Panc1 (cell line): Measurements from ENCODE around the gene ESRRB. TPM values are rescaled to one million over a fixed set of nuclear protein-coding genes. Genes with fewer than 3 reads are reported as not detected.

Experiments used
- ATAC-seq: fragments of 200-7000 bp; cut with Tn5 transposase; 2 replicates; pipeline ENCODE4 v1.9.1; 2020; ENCODE audit warnings: mild to moderate bottlenecking, moderate library complexity
- BruUV-seq: library from RNA; stranded (reverse); fragments of 400-500 nt; replicated peaks from 2 replicates; lab custom pipeline; 2021; lab: Mats Ljungman, UMichigan
- CTCF ChIA-PET: fragments of 300-600 bp; sonication (Branson Sonifier 250); formaldehyde crosslinking; loops from one replicate; lab custom pipeline; 2022; ENCODE audit warnings: antibody characterized with exemption; lab: Charles Lee
- POLR2A ChIA-PET: fragments of 300-600 bp; sonication (Branson Sonifier 250); formaldehyde crosslinking; loops from one replicate; lab custom pipeline; 2022; ENCODE audit warnings: antibody characterized with exemption; lab: Charles Lee
- DNase-seq: peaks from one replicate; pipeline ENCODE4 v3.0.0-alpha.2; 2010; ENCODE audit warnings: low read depth, low spot score
- H3K27ac ChIP-seq: 2 replicates; pipeline ENCODE4 v1.5.1; 2011; ENCODE audit warnings: mild to moderate bottlenecking, low read length, inconsistent platforms
- H3K27me3 ChIP-seq: fragments of 200-500 bp; sonication (Bioruptor generic); 2 replicates; pipeline ENCODE4 v1.6.0; 2014; ENCODE audit warnings: low read length, inconsistent platforms; ENCODE audit not compliant: control insufficient read depth, insufficient read depth
- H3K36me3 ChIP-seq: fragments of 200-500 bp; sonication (Bioruptor generic); 2 replicates; pipeline ENCODE4 v1.5.1; 2014; ENCODE audit warnings: inconsistent platforms, mild to moderate bottlenecking, low read length, moderate library complexity; ENCODE audit not compliant: control insufficient read depth, insufficient read depth
- H3K4me1 ChIP-seq: 2 replicates; pipeline ENCODE4 v1.5.1; 2011; ENCODE audit warnings: inconsistent platforms, mild to moderate bottlenecking, low read length, moderate library complexity; ENCODE audit not compliant: control insufficient read depth, insufficient read depth
- H3K4me3 ChIP-seq, 2 experiments: 2 replicates each; pipeline ENCODE4 v1.5.1; 2011 to 2012; ENCODE audit warnings: low read depth in 2 of 2, low read length in 2 of 2, mild to moderate bottlenecking in 2 of 2, inconsistent platforms in 1 of 2, moderate library complexity in 1 of 2
- H3K9me3 ChIP-seq: fragments of 200-500 bp; sonication (Bioruptor generic); 2 replicates; pipeline ENCODE4 v1.5.1; 2014; ENCODE audit warnings: low read depth, mild to moderate bottlenecking, inconsistent platforms, low read length, moderate library complexity; ENCODE audit not compliant: control insufficient read depth, insufficient read depth
- CTCF ChIP-seq: fragments of 450-650 bp; IDR thresholded peaks from 2 replicates; pipeline ENCODE4 v1.5.1; 2017; ENCODE audit warnings: mild to moderate bottlenecking
- POLR2AphosphoS5 ChIP-seq: IDR thresholded peaks from 2 replicates; pipeline ENCODE4 v1.6.1; 2012; ENCODE audit warnings: mild to moderate bottlenecking, low read depth, low read length, moderate library complexity
- REST ChIP-seq, 2 experiments: IDR thresholded peaks; 2 replicates each; pipeline ENCODE4 v1.6.1; 2011 to 2012; ENCODE audit warnings: low read depth in 2 of 2, control low read depth in 1 of 2, low read length in 1 of 2, mild to moderate bottlenecking in 1 of 2, moderate library complexity in 1 of 2; ENCODE audit not compliant: insufficient read depth in 1 of 2
- SIN3A ChIP-seq: IDR thresholded peaks from 2 replicates; pipeline ENCODE4 v1.6.1; 2012; ENCODE audit warnings: low read depth, mild to moderate bottlenecking, low read length, moderate library complexity, borderline replicate concordance; ENCODE audit not compliant: insufficient read depth
- TCF7L2 ChIP-seq: IDR thresholded peaks from 2 replicates; pipeline ENCODE4 v1.6.1; 2011; ENCODE audit warnings: mild to moderate bottlenecking, low read depth, low read length, inconsistent platforms
- in situ Hi-C: cut with HindIII; loops from 2 replicates; pipeline ENCODE4 v1.10.0; 2016; ENCODE audit warnings: low sequenced_read_pairs, low pct_unique_long_range_greater_than_20kb
- intact Hi-C: fragments of 100-400 bp; cut with micrococcal nuclease; formaldehyde crosslinking; loops from one replicate; pipeline ENCODE4 v1.10.0; 2022; ENCODE audit not compliant: unreplicated experiment
- total RNA-seq: library from RNA; stranded (reverse); gene quantifications from one replicate; pipeline ENCODE4 v1.2.1, GENCODE V29; 2021; ENCODE audit not compliant: unreplicated experiment

Gene ESRRB
- total RNA-seq, 1 experiment from 2014 or later: not detected

- Histone ChIP-seq H3K27ac (no peak overlapping the region), H3K27me3 (no peaks in the 10 kb centered on the region; the same call in 1 of the 2 replicates), H3K36me3 (no peaks in the 10 kb centered on the region), H3K4me3 (no peak overlapping the region), H3K4me1 (no peaks in the 10 kb centered on the region), H3K9me3 (no peaks in the 10 kb centered on the region)
- intact Hi-C loops (no loop called here), in situ Hi-C loops (no loop called here)
- DNase-seq (no peak), ATAC-seq (no peak)
- ChIA-PET CTCF (no interaction called here), POLR2A (no interaction called here)
- no peak for TF ChIP-seq CTCF
- no peak for TF ChIP-seq TCF7L2
- TF ChIP-seq POLR2AphosphoS5: no peak
- no peak for TF ChIP-seq SIN3A
- no peak for TF ChIP-seq REST (IDR thresholded peaks at IDR 0.05; ENCODE audit: insufficient read depth in 1 of 2, low read depth in 2 of 2, low read length in 1 of 2)
- no TSS peak for BruUV-seq
These were observed 29.7 kb downstream of the ESRRB start for GRCh38 chr14:76405627-76406026.

GRCh38 chr14:76407449-76408150, 31.7 kb downstream of the ESRRB start:
- DNase-seq (no peak), ATAC-seq (no peak)
- H3K36me3 ChIP-seq: no peaks in the 10 kb centered on the region
- TF ChIP-seq CTCF (no peak), TCF7L2 (no peak), REST (IDR thresholded peaks at IDR 0.05; ENCODE audit: insufficient read depth in 1 of 2, low read depth in 2 of 2, low read length in 1 of 2) (no peak), POLR2AphosphoS5 (no peak), SIN3A (no peak)
- no peaks in the 10 kb centered on the region for H3K4me1 ChIP-seq
- POLR2A ChIA-PET: no interaction called here
- no TSS peak for BruUV-seq
- intact Hi-C loops (no loop called here), in situ Hi-C loops (no loop called here)
- H3K27me3 ChIP-seq: no peaks in the 10 kb centered on the region; the same call in 1 of the 2 replicates
- H3K4me3 ChIP-seq: no peak overlapping the region
- no peaks in the 10 kb centered on the region for H3K9me3 ChIP-seq
- CTCF ChIA-PET: no interaction called here
- no peak overlapping the region for H3K27ac ChIP-seq
